SK-N-SH treated with all-trans-retinoic acid at 6 μM for 48 hours (cell line): ENCODE results near the gene GCC2.

Experiments used
- ARNTL ChIP-seq: fragments of 450-650 bp; formaldehyde crosslinking; IDR thresholded peaks from 2 replicates; pipeline ENCODE4 v1.5.0; 2020; ENCODE audit warnings: low read depth, mild to moderate bottlenecking, moderate library complexity, borderline replicate concordance
- GLIS3 ChIP-seq: fragments of 250-450 bp; sonication (Bioruptor Pico); IDR thresholded peaks from 2 replicates; pipeline ENCODE4 v1.5.0; 2020; ENCODE audit warnings: mild to moderate bottlenecking, moderate library complexity
- ISL1 ChIP-seq: fragments of 250-450 bp; sonication (Bioruptor Pico); IDR thresholded peaks from 2 replicates; pipeline ENCODE4 v2.1.2; 2022; ENCODE audit warnings: mild to moderate bottlenecking, moderate library complexity
- PPARA ChIP-seq: fragments of 250-450 bp; sonication (Bioruptor Pico); IDR thresholded peaks from 2 replicates; pipeline ENCODE4 v1.5.0; 2020; ENCODE audit warnings: mild to moderate bottlenecking, borderline replicate concordance
- RARB ChIP-seq: fragments of 250-450 bp; sonication (Bioruptor Pico); IDR thresholded peaks from 2 replicates; pipeline ENCODE4 v1.8.0; 2021; ENCODE audit warnings: mild to moderate bottlenecking, moderate library complexity
- SNAI2 ChIP-seq: fragments of 250-450 bp; sonication (Bioruptor Pico); IDR thresholded peaks from 2 replicates; pipeline ENCODE4 v1.5.0; 2020; ENCODE audit warnings: mild to moderate bottlenecking, moderate library complexity
- ZC3H10 ChIP-seq: fragments of 250-450 bp; sonication (Bioruptor Pico); IDR thresholded peaks from 2 replicates; pipeline ENCODE4 v1.5.1; 2021; ENCODE audit warnings: mild to moderate bottlenecking, moderate library complexity
- ZFP30 ChIP-seq: fragments of 450-650 bp; formaldehyde crosslinking; IDR thresholded peaks from 2 replicates; pipeline ENCODE4 v1.5.0; 2022; ENCODE audit warnings: mild to moderate bottlenecking, moderate library complexity
- ZNF565 ChIP-seq: fragments of 450-650 bp; formaldehyde crosslinking; conservative IDR thresholded peaks from 2 replicates; pipeline ENCODE4 v1.5.0; 2020; ENCODE audit warnings: low read depth, mild to moderate bottlenecking, moderate library complexity
- ZNF70 ChIP-seq: fragments of 450-650 bp; formaldehyde crosslinking; IDR thresholded peaks from 2 replicates; pipeline ENCODE4 v1.5.0; 2020; ENCODE audit warnings: mild to moderate bottlenecking, moderate library complexity
- ZNF8 ChIP-seq: fragments of 450-650 bp; formaldehyde crosslinking; IDR thresholded peaks from 2 replicates; pipeline ENCODE4 v1.5.0; 2020; ENCODE audit warnings: mild to moderate bottlenecking, moderate library complexity
- TF ChIP-seq, protein P1 (sequence below): fragments of 250-450 bp; sonication (Bioruptor Pico); IDR thresholded peaks from 2 replicates; pipeline ENCODE4 v1.5.1; 2020; ENCODE audit warnings: low read depth, mild to moderate bottlenecking, moderate library complexity
- TF ChIP-seq, protein P2 (sequence below): fragments of 250-450 bp; sonication (Bioruptor Pico); IDR thresholded peaks from 2 replicates; pipeline ENCODE4 v1.5.1; 2021; ENCODE audit warnings: mild to moderate bottlenecking, moderate library complexity

- TF ChIP-seq ZNF70 (CRISPR knock-in tag) (no peak), ARNTL (CRISPR knock-in tag) (no peak), ZNF565 (CRISPR knock-in tag) (no peak), ZNF8 (no peak), RARB (CRISPR knock-in tag) (no peak), SNAI2 (CRISPR knock-in tag) (no peak), ISL1 (CRISPR knock-in tag) (no peak), GLIS3 (no peak), PPARA (no peak), ZFP30 (no peak), ZC3H10 (CRISPR knock-in tag) (no peak)
- TF ChIP-seq, protein P1, sequence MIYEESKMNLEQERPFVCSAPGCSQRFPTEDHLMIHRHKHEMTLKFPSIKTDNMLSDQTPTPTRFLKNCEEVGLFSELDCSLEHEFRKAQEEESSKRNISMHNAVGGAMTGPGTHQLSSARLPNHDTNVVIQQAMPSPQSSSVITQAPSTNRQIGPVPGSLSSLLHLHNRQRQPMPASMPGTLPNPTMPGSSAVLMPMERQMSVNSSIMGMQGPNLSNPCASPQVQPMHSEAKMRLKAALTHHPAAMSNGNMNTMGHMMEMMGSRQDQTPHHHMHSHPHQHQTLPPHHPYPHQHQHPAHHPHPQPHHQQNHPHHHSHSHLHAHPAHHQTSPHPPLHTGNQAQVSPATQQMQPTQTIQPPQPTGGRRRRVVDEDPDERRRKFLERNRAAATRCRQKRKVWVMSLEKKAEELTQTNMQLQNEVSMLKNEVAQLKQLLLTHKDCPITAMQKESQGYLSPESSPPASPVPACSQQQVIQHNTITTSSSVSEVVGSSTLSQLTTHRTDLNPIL (CRISPR knock-in tag), result no peak
- TF ChIP-seq, protein P2, sequence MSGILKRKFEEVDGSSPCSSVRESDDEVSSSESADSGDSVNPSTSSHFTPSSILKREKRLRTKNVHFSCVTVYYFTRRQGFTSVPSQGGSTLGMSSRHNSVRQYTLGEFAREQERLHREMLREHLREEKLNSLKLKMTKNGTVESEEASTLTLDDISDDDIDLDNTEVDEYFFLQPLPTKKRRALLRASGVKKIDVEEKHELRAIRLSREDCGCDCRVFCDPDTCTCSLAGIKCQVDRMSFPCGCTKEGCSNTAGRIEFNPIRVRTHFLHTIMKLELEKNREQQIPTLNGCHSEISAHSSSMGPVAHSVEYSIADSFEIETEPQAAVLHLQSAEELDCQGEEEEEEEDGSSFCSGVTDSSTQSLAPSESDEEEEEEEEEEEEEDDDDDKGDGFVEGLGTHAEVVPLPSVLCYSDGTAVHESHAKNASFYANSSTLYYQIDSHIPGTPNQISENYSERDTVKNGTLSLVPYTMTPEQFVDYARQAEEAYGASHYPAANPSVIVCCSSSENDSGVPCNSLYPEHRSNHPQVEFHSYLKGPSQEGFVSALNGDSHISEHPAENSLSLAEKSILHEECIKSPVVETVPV, result no peak
Measured at GRCh38 chr2:108414256-108414876, 34.6 kb upstream of the GCC2 start.
